HCT116 (cell line): ENCODE measurements around the gene SLC4A4. TPM values are rescaled to one million over a fixed set of nuclear protein-coding genes. Genes with fewer than 3 reads are reported as not detected.

Experiments used
- ATAC-seq: fragments of 200-7000 bp; cut with Tn5 transposase; 2 replicates; pipeline ENCODE4 v1.9.1; 2020; ENCODE audit warnings: mild to moderate bottlenecking, moderate library complexity
- BruUV-seq: library from RNA; stranded (reverse); fragments of 400-500 nt; replicated peaks from 2 replicates; lab custom pipeline; 2021; lab: Mats Ljungman, UMichigan
- CTCF ChIA-PET: fragments of 300-600 bp; sonication (Branson Sonifier 250); formaldehyde crosslinking; loops from one replicate; lab custom pipeline; 2021; ENCODE audit warnings: antibody characterized with exemption; lab: Charles Lee
- POLR2A ChIA-PET: fragments of 300-600, 350-600 bp; sonication (Branson Sonifier 250); formaldehyde crosslinking; loops from one replicate; lab custom pipeline; 2021; ENCODE audit warnings: antibody characterized with exemption; lab: Charles Lee
- RAD21 ChIA-PET, 2 experiments: fragments of 300-600 bp; sonication (Branson Sonifier 250); formaldehyde crosslinking; loops; one replicate each; lab custom pipeline; 2023; ENCODE audit warnings: low total read pairs in 2 of 2; ENCODE audit not compliant: uncharacterized antibody in 2 of 2, unreplicated experiment in 2 of 2, low non-redundant PET in 1 of 2; lab: Charles Lee
- DNase-seq: peaks from one replicate; pipeline ENCODE4 v3.0.0-alpha.2; 2010; ENCODE audit warnings: low read depth, low spot score
- H2AFZ ChIP-seq: fragments of 200-600 bp; shearing (Covaris generic), sonication (generic); 2 replicates; pipeline ENCODE4 v1.6.1; 2017; ENCODE audit warnings: low read depth, mixed run types, mixed read lengths, antibody characterized with exemption, low read length; ENCODE audit not compliant: poor library complexity, severe bottlenecking
- H3K27ac ChIP-seq: 2 replicates; pipeline ENCODE4 v1.5.1; 2012; ENCODE audit warnings: low read depth, low read length
- H3K27me3 ChIP-seq: fragments of 200-600 bp; sonication (generic); 2 replicates; pipeline ENCODE4 v1.6.1; 2016; ENCODE audit warnings: mixed run types, low read length, mixed read lengths; ENCODE audit not compliant: insufficient read depth
- H3K36me3 ChIP-seq, 2 experiments: fragments of 200-500 bp in 1 of 2; fragments of 200-600 bp in 1 of 2; sonication (Bioruptor generic) in 1 of 2; sonication (generic) in 1 of 2; 2 replicates each; pipeline versions ENCODE4 v1.5.1 to v1.6.1; 2014 to 2016; ENCODE audit warnings: low read length in 2 of 2, inconsistent platforms in 1 of 2, mixed read lengths in 1 of 2, mixed run types in 1 of 2; ENCODE audit not compliant: insufficient read depth in 2 of 2, control insufficient read depth in 1 of 2
- H3K4me1 ChIP-seq, 2 experiments: fragments of 200-600 bp in 1 of 2; sonication (generic) in 1 of 2; 2 replicates each; pipeline versions ENCODE4 v1.5.1 to v1.6.1; 2012 to 2017; ENCODE audit warnings: low read length in 2 of 2, inconsistent platforms in 1 of 2, mild to moderate bottlenecking in 1 of 2, mixed read lengths in 1 of 2, mixed run types in 1 of 2, moderate library complexity in 1 of 2; ENCODE audit not compliant: insufficient read depth in 2 of 2, control insufficient read depth in 1 of 2
- H3K4me2 ChIP-seq: fragments of 200-600 bp; sonication (generic); 2 replicates; pipeline ENCODE4 v1.6.1; 2017; ENCODE audit warnings: mixed run types, low read length, mixed read lengths
- H3K4me3 ChIP-seq, 2 experiments: fragments of 200-600 bp in 1 of 2; sonication (generic) in 1 of 2; replicated peaks in 1 of 2; 2 replicates each; pipeline ENCODE4 v1.5.1; 2011 to 2016; ENCODE audit warnings: low read length in 2 of 2, control low read depth in 1 of 2, low read depth in 1 of 2, mild to moderate bottlenecking in 1 of 2, mixed read lengths in 1 of 2, mixed run types in 1 of 2
- H3K79me2 ChIP-seq: fragments of 200-600 bp; sonication (generic); 2 replicates; pipeline ENCODE4 v1.6.1; 2017; ENCODE audit warnings: mild to moderate bottlenecking, mixed run types, low read length, moderate library complexity, mixed read lengths; ENCODE audit not compliant: insufficient read depth
- H3K9ac ChIP-seq: fragments of 200-600 bp; sonication (generic); 2 replicates; pipeline ENCODE4 v1.6.1; 2016; ENCODE audit warnings: low read length, mixed read lengths
- H3K9me2 ChIP-seq: fragments of 200-600 bp; sonication (generic), shearing (Covaris generic); 2 replicates; pipeline ENCODE4 v1.6.1; 2017; ENCODE audit warnings: mixed run types, mild to moderate bottlenecking, moderate library complexity; ENCODE audit not compliant: insufficient read depth
- H3K9me3 ChIP-seq, 2 experiments: fragments of 200-500 bp in 1 of 2; fragments of 200-600 bp in 1 of 2; sonication (Bioruptor generic) in 1 of 2; sonication (generic) in 1 of 2; 2 replicates each; pipeline ENCODE4 v1.6.1; 2014 to 2017; ENCODE audit warnings: low read length in 2 of 2, mixed read lengths in 2 of 2, inconsistent platforms in 1 of 2, low read depth in 1 of 2, mild to moderate bottlenecking in 1 of 2, mixed run types in 1 of 2, moderate library complexity in 1 of 2; ENCODE audit not compliant: control insufficient read depth in 1 of 2, insufficient read depth in 1 of 2
- H4K20me1 ChIP-seq: fragments of 200-600 bp; sonication (generic), shearing (Covaris generic); 2 replicates; pipeline ENCODE4 v1.6.1; 2017; ENCODE audit warnings: mixed run types, mild to moderate bottlenecking, moderate library complexity; ENCODE audit not compliant: insufficient read depth
- CBX3 ChIP-seq: IDR thresholded peaks from 2 replicates; pipeline ENCODE4 v1.6.1; 2012; ENCODE audit warnings: low read depth
- EGR1 ChIP-seq: IDR thresholded peaks from 2 replicates; pipeline ENCODE4 v1.6.1; 2012; ENCODE audit warnings: low read depth
- FOSL1 ChIP-seq: IDR thresholded peaks from 2 replicates; pipeline ENCODE4 v1.6.1; 2012; ENCODE audit warnings: low read depth
- JUND ChIP-seq: IDR thresholded peaks from 2 replicates; pipeline ENCODE4 v1.6.1; 2012
- POLR2A ChIP-seq: IDR thresholded peaks from 2 replicates; pipeline ENCODE4 v1.7.0; 2011; ENCODE audit warnings: borderline replicate concordance; ENCODE audit not compliant: insufficient read depth, insufficient read length; ENCODE audit errors: extremely low read depth
- POLR2AphosphoS5 ChIP-seq: IDR thresholded peaks from 2 replicates; pipeline ENCODE4 v1.6.1; 2011; ENCODE audit warnings: mild to moderate bottlenecking, low read depth, low read length, moderate library complexity
- RAD21 ChIP-seq: IDR thresholded peaks from 2 replicates; pipeline ENCODE4 v1.6.1; 2012; ENCODE audit warnings: low read depth, mild to moderate bottlenecking
- SIN3A ChIP-seq: IDR thresholded peaks from 2 replicates; pipeline ENCODE4 v1.6.1; 2012; ENCODE audit warnings: low read depth
- SP1 ChIP-seq: IDR thresholded peaks from 2 replicates; pipeline ENCODE4 v1.6.1; 2012; ENCODE audit warnings: low read depth
- SRF ChIP-seq: IDR thresholded peaks from 2 replicates; pipeline ENCODE4 v1.6.1; 2012; ENCODE audit warnings: low read depth
- YY1 ChIP-seq: IDR thresholded peaks from 2 replicates; pipeline ENCODE4 v1.6.1; 2011; ENCODE audit warnings: low read length, low read depth, moderate library complexity, mild to moderate bottlenecking; ENCODE audit not compliant: insufficient replicate concordance; ENCODE audit errors: extremely low read depth
- ZNF274 ChIP-seq: fragments of 200-500 bp; sonication (Bioruptor generic); IDR thresholded peaks from 2 replicates; pipeline ENCODE4 v1.6.1; 2014; ENCODE audit warnings: mild to moderate bottlenecking, low read depth, low read length, inconsistent platforms
- intact Hi-C: fragments of 100-400 bp; cut with micrococcal nuclease; formaldehyde crosslinking; loops from 2 replicates; pipeline ENCODE4 v1.10.0; 2022
- total RNA-seq: library from RNA; stranded (reverse); gene quantifications from one replicate; pipeline ENCODE4 v1.2.1, GENCODE V29; 2021; ENCODE audit not compliant: unreplicated experiment
- TF ChIP-seq, protein P1 (sequence below): IDR thresholded peaks from 2 replicates; pipeline ENCODE4 v1.6.1; 2012; ENCODE audit warnings: low read depth
- TF ChIP-seq, protein P2 (sequence below): IDR thresholded peaks from 2 replicates; pipeline ENCODE4 v1.6.1; 2012

Gene SLC4A4
- total RNA-seq, 1 experiment from 2014 or later, result 0.30 TPM

DNA sequence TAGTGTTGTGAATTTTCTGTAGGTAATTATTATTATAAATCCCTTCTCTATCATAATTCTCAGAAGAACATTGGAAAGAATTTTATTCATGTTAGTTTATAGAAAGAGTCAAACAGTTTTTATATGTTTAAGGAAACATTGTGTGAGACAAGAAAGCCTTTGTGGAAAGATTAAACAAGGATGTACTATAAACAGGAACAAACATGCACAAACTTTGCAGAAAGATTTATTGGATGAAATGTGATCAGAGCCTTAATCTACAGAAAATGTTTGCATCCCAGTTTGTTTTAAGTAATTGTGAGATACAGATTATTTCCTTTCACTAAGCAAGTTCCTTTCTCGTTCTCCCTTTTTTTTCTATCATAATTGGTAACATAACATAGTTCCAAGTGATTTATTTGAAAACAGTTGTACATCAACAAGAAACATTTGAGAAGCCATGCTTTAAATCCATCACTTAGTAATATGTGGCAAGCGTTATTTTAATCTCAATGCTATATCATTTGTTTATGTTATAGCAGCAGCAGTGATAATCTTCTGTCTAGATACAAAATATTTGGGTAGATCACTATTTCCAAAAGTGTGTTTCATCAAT lies 129.4 kb downstream of the SLC4A4 start:
- no peaks in the 10 kb centered on the region for H3K9me2 ChIP-seq
- H3K27me3 ChIP-seq, result no peaks in the 10 kb centered on the region
- no peak for DNase-seq
- ChIA-PET RAD21 (no interaction called here), POLR2A (no interaction called here)
- no peaks in the 10 kb centered on the region for H3K79me2 ChIP-seq
- no peak overlapping the region for H3K9ac ChIP-seq
- no peak overlapping the region for H3K27ac ChIP-seq
- intact Hi-C loops, result no loop called here
- no peaks in the 10 kb centered on the region for H3K9me3 ChIP-seq
- H3K4me2 ChIP-seq, result no peak overlapping the region
- TF ChIP-seq ZNF274, result no peak
- TF ChIP-seq, protein P1, sequence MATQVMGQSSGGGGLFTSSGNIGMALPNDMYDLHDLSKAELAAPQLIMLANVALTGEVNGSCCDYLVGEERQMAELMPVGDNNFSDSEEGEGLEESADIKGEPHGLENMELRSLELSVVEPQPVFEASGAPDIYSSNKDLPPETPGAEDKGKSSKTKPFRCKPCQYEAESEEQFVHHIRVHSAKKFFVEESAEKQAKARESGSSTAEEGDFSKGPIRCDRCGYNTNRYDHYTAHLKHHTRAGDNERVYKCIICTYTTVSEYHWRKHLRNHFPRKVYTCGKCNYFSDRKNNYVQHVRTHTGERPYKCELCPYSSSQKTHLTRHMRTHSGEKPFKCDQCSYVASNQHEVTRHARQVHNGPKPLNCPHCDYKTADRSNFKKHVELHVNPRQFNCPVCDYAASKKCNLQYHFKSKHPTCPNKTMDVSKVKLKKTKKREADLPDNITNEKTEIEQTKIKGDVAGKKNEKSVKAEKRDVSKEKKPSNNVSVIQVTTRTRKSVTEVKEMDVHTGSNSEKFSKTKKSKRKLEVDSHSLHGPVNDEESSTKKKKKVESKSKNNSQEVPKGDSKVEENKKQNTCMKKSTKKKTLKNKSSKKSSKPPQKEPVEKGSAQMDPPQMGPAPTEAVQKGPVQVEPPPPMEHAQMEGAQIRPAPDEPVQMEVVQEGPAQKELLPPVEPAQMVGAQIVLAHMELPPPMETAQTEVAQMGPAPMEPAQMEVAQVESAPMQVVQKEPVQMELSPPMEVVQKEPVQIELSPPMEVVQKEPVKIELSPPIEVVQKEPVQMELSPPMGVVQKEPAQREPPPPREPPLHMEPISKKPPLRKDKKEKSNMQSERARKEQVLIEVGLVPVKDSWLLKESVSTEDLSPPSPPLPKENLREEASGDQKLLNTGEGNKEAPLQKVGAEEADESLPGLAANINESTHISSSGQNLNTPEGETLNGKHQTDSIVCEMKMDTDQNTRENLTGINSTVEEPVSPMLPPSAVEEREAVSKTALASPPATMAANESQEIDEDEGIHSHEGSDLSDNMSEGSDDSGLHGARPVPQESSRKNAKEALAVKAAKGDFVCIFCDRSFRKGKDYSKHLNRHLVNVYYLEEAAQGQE, result no peak
- no peak for TF ChIP-seq FOSL1
- no peak for TF ChIP-seq YY1
- no peak for TF ChIP-seq SRF
- TF ChIP-seq, all 23 proteins: peak for 0
- ATAC-seq, result no peak
- H2AFZ ChIP-seq, result no peak overlapping the region
- H3K4me1 ChIP-seq, result no peaks in the 10 kb centered on the region
- BruUV-seq, result no TSS peak
- H3K36me3 ChIP-seq, result no peaks in the 10 kb centered on the region
- CTCF ChIA-PET, result no interaction called here
- no peaks in the 10 kb centered on the region for H4K20me1 ChIP-seq
- H3K4me3 ChIP-seq, result no peak overlapping the region

DNA sequence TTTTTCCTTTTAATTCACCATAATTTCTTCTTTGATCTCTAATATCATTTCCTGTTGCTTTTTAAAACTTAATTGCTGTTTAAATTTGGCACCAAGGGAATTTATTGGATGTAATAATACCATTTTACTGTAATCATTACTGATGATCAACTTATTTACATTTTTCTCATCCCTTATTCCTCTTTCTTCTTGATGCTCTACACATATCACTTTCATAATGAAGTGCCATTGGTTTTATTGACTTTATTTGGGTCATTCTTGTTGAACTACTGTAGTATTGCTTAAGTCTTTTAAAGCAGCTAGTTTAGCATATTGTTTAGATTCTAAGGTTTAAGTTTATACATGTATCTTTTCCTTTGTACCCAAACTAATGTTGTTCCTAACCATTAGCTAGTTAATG lies 130.7 kb downstream of the SLC4A4 start:
- H3K4me3 ChIP-seq, result no peak overlapping the region
- BruUV-seq, result no TSS peak
- ChIA-PET CTCF (no interaction called here), POLR2A (no interaction called here), RAD21 (no interaction called here)
- DNase-seq (no peak), ATAC-seq (no peak)
- no peaks in the 10 kb centered on the region for H3K27me3 ChIP-seq
- H3K36me3 ChIP-seq, result no peaks in the 10 kb centered on the region
- H3K9me2 ChIP-seq, result no peaks in the 10 kb centered on the region
- no peak overlapping the region for H3K9ac ChIP-seq
- H3K4me1 ChIP-seq, result no peaks in the 10 kb centered on the region
- no peak overlapping the region for H3K4me2 ChIP-seq
- no peaks in the 10 kb centered on the region for H3K9me3 ChIP-seq
- intact Hi-C loops, result no loop called here
- H4K20me1 ChIP-seq, result no peaks in the 10 kb centered on the region
- no peak overlapping the region for H3K27ac ChIP-seq
- H3K79me2 ChIP-seq, result no peaks in the 10 kb centered on the region
- H2AFZ ChIP-seq, result no peak overlapping the region
- TF ChIP-seq RAD21 (no peak), POLR2AphosphoS5 (no peak), CBX3 (no peak), EGR1 (no peak), SP1 (no peak), JUND (no peak), POLR2A (no peak), SIN3A (no peak)
- TF ChIP-seq, protein P1, result no peak
- TF ChIP-seq, protein P2, sequence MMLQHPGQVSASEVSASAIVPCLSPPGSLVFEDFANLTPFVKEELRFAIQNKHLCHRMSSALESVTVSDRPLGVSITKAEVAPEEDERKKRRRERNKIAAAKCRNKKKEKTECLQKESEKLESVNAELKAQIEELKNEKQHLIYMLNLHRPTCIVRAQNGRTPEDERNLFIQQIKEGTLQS, result no peak
